Mammary epithelial cell (primary cell): Measurements from ENCODE around the gene SRSF5.

Source experiments
- EZH2 ChIP-seq: IDR thresholded peaks from 2 replicates; pipeline ENCODE4 v1.6.1; 2012; ENCODE audit warnings: low read length, inconsistent platforms, borderline replicate concordance
- TF ChIP-seq, protein P1 (sequence below), 2 donors: IDR thresholded peaks in 1 of 2; conservative IDR thresholded peaks in 1 of 2; 2 replicates each; pipeline ENCODE4 v1.5.1; 2011 to 2012; ENCODE audit warnings: inconsistent platforms in 2 of 2, low read length in 2 of 2, mild to moderate bottlenecking in 2 of 2, control low read depth in 1 of 2, low read depth in 1 of 2; ENCODE audit not compliant: insufficient read depth in 1 of 2; ENCODE audit errors: extremely low read depth in 1 of 2

DNA sequence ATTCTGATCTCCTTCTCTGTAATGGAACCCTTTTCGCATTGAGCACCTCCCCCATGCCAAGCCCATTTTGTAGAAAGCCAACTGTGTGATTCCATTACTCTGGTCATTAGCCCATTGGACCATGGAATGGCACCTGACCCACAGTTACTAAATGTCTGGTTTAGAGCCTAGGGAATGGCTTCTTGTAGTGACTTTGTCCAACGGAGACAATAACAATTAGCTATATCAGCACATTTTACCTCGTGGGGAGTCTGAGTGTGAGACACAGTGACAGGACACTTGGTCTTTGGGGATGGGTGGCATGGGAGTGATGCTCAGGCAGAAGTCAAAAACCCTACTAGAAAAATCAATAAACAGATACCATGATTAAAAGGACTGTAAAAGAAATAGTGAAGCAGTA lies 19.7 kb downstream of the SRSF5 start:
- TF ChIP-seq, protein P1, sequence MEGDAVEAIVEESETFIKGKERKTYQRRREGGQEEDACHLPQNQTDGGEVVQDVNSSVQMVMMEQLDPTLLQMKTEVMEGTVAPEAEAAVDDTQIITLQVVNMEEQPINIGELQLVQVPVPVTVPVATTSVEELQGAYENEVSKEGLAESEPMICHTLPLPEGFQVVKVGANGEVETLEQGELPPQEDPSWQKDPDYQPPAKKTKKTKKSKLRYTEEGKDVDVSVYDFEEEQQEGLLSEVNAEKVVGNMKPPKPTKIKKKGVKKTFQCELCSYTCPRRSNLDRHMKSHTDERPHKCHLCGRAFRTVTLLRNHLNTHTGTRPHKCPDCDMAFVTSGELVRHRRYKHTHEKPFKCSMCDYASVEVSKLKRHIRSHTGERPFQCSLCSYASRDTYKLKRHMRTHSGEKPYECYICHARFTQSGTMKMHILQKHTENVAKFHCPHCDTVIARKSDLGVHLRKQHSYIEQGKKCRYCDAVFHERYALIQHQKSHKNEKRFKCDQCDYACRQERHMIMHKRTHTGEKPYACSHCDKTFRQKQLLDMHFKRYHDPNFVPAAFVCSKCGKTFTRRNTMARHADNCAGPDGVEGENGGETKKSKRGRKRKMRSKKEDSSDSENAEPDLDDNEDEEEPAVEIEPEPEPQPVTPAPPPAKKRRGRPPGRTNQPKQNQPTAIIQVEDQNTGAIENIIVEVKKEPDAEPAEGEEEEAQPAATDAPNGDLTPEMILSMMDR (conservative IDR thresholded peaks at IDR 0.05 in 1 of 2, IDR thresholded peaks at IDR 0.05 in 1 of 2; ENCODE audit: extremely low read depth in 1 of 2, insufficient read depth in 1 of 2, low read depth in 1 of 2, low read length in 2 of 2) = no peak
- no peak for TF ChIP-seq EZH2
